ENCODE measurements around the gene FAM47E.

GRCh38 chr4:76307660-76308014, 56.1 kb downstream of the FAM47E start:
- TF ChIP-seq CTCF (IDR thresholded peaks at IDR 0.05; ENCODE audit: low read depth, low read length, poor library complexity, severe bottlenecking) (no peak), EZH2phosphoT487 (IDR thresholded peaks at IDR 0.05; ENCODE audit: borderline replicate concordance, low read length) (no peak)

Measured in DOHH2 (cell line).